ENCODE measurements around the gene BCL10. TPM values are rescaled to one million over a fixed set of nuclear protein-coding genes. Genes with fewer than 3 reads are reported as not detected.

The BCL10 gene
- total RNA-seq = 12.3 TPM

DNA sequence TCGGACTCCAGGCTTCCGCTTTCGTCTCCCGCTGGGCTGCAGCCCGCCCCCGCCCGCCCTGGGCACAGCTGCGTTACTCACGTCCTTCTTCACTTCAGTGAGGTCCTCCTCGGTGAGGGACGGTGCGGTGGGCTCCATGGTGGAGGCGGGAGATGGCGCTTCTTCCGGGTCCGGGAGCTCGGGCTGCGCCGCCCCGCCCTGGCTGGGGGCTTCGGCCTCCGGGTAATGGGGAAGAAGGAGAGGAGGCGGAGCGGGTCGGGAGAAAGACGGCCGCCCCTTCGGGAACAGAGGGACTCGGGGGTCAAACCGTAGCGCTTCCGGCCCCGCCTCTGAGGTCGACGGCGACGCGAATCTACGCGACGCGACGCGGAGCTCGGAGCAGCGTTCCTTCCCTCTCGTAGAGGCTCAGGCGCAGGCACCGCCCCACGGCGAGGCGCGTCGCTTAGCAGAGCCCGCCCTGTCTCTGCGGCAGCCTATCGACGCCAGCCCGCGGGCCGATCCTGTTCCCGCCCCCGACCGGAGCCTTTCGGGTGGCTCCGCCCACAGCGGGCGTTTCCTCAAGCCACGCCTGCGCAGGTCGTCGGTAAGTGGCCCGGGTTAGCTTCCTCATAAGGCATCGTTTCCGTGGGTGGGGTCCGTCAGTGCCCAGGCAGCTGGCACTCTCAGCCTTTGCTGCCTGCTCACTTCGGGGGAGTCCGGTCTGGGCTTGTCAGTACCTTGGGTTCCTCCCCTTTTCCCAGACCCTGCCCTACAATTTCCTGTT lies at the start of gene BCL10:
TSS of gene BCL10 (minus strand) at position 418 of the 763 bp plus-strand sequence. CDS start at position 138, 280 bp downstream.
- H3K4me1 ChIP-seq = peaks cover 74% of the 10 kb centered on the region
- peak within 1 kb of the TSS; percentile 94 for H3K27ac ChIP-seq
- H3K4me3 ChIP-seq = peak within 1 kb of the TSS; percentile 77 to 98
- H3K36me3 ChIP-seq = no peaks in the 10 kb centered on the region
- intact Hi-C loops (cut with DNase I) = no loop called here
- peak; percentile 99 for DNase-seq (ENCODE audit: extremely low spot score in 2 of 2)
- no peaks in the 10 kb centered on the region for H3K9me3 ChIP-seq
- no peaks in the 10 kb centered on the region for H3K27me3 ChIP-seq
- TF ChIP-seq POLR2AphosphoS5 (IDR thresholded peaks at IDR 0.05; ENCODE audit: insufficient read depth in 1 of 2, low read depth in 1 of 2) (peak; percentile 95 to 98), POLR2A (IDR thresholded peaks at IDR 0.05) (peak; percentile 6 to 76)
- TF ChIP-seq, protein P1, sequence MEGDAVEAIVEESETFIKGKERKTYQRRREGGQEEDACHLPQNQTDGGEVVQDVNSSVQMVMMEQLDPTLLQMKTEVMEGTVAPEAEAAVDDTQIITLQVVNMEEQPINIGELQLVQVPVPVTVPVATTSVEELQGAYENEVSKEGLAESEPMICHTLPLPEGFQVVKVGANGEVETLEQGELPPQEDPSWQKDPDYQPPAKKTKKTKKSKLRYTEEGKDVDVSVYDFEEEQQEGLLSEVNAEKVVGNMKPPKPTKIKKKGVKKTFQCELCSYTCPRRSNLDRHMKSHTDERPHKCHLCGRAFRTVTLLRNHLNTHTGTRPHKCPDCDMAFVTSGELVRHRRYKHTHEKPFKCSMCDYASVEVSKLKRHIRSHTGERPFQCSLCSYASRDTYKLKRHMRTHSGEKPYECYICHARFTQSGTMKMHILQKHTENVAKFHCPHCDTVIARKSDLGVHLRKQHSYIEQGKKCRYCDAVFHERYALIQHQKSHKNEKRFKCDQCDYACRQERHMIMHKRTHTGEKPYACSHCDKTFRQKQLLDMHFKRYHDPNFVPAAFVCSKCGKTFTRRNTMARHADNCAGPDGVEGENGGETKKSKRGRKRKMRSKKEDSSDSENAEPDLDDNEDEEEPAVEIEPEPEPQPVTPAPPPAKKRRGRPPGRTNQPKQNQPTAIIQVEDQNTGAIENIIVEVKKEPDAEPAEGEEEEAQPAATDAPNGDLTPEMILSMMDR (IDR thresholded peaks at IDR 0.05) = no peak

DNA sequence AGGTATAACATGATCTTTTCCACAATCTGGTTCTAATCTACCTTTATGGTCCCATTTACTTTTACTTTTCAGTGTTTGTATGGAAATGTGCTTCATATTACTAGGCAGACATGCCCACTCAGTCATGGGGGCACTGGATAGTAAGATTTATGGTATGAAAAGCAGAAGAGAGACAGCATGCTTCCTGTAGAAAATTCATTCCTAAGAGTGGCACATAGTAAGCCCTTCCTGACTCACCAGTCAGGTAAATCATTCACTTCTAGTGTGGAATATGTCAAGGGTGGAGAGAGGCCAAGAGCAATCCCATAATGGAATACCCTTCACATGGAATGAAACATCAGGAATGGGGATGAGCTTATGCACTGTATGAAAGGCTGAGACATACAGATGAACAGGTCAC lies 49.5 kb upstream of the BCL10 start:
- peaks cover 13% of the 10 kb centered on the region for H3K4me1 ChIP-seq
- DNase-seq (ENCODE audit: extremely low spot score in 2 of 2) = no peak
- no peaks in the 10 kb centered on the region for H3K27me3 ChIP-seq
- H3K36me3 ChIP-seq = no peaks in the 10 kb centered on the region
- no peaks in the 10 kb centered on the region for H3K9me3 ChIP-seq
- no peak overlapping the region for H3K27ac ChIP-seq
- intact Hi-C loops (cut with DNase I) = no loop called here
- no peak overlapping the region for H3K4me3 ChIP-seq
- TF ChIP-seq POLR2AphosphoS5 (IDR thresholded peaks at IDR 0.05; ENCODE audit: insufficient read depth in 1 of 2, low read depth in 1 of 2) (no peak), POLR2A (IDR thresholded peaks at IDR 0.05) (no peak)
- TF ChIP-seq, protein P1 (IDR thresholded peaks at IDR 0.05) = no peak

DNA sequence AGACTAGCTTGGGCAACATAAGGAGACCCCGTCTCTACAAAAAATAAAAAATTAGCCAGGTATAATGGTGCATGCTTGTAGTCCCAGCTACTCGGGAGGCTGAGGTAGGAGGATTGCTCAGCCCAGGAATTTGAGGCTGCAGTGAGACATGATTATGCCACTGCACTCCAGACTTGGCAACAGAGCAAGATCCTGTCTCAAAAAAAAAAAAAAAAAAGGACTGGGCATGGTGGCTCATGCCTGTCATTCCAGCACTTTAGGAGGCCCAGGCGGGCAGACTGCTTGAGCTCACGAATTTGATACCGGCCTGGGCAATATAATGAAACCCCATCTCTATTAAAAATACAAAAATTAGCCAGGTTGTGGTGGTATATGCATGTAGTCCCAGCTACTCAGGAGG lies 47.3 kb upstream of the BCL10 start:
- TF ChIP-seq, protein P1 (IDR thresholded peaks at IDR 0.05) = no peak
- TF ChIP-seq POLR2A (IDR thresholded peaks at IDR 0.05) = no peak
- TF ChIP-seq POLR2AphosphoS5 (IDR thresholded peaks at IDR 0.05; ENCODE audit: insufficient read depth in 1 of 2, low read depth in 1 of 2) = no peak
- H3K36me3 ChIP-seq = no peaks in the 10 kb centered on the region

DNA sequence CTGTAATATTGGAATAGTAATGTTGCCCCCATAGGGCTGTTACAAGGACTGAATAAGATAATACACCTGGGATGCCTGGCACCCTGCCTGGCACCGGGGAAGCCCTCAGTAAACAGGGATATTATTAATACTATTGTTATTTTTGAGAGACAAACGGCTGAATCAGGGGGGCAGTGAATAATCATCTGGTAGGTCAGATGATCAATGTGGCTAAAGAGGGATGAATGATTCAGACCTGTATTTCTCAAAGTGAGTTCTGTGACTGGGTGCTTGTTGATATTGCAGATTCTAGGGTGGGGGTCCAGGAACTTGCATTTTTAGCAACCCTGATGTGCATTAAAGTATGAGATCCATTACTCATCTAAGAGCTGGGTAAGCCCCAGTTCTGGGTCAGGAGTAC lies 46.2 kb upstream of the BCL10 start:
- no peak overlapping the region for H3K4me3 ChIP-seq
- intact Hi-C loops (cut with DNase I) = no loop called here
- H3K9me3 ChIP-seq = no peaks in the 10 kb centered on the region
- H3K27me3 ChIP-seq = no peaks in the 10 kb centered on the region
- TF ChIP-seq POLR2AphosphoS5 (IDR thresholded peaks at IDR 0.05; ENCODE audit: insufficient read depth in 1 of 2, low read depth in 1 of 2) (no peak), POLR2A (IDR thresholded peaks at IDR 0.05) (no peak)
- TF ChIP-seq, protein P1 (IDR thresholded peaks at IDR 0.05) = no peak
- H3K36me3 ChIP-seq = no peaks in the 10 kb centered on the region
- H3K4me1 ChIP-seq = no peaks in the 10 kb centered on the region
- H3K27ac ChIP-seq = no peak overlapping the region
- no peak for DNase-seq (ENCODE audit: extremely low spot score in 2 of 2)

More for the DNA sequence above, 47.3 kb upstream of the BCL10 start:
- Histone ChIP-seq H3K27ac (no peak overlapping the region), H3K9me3 (no peaks in the 10 kb centered on the region), H3K27me3 (no peaks in the 10 kb centered on the region), H3K4me1 (no peaks in the 10 kb centered on the region), H3K4me3 (no peak overlapping the region)
- intact Hi-C loops (cut with DNase I) = no loop called here
- DNase-seq (ENCODE audit: extremely low spot score in 2 of 2) = no peak
